Tibial artery (tissue), 4 donors: ENCODE data around the gene CD276.

Experiments
- DNase-seq, 2 donors: peaks; one replicate each; pipeline ENCODE4 v3.0.0-alpha.2; 2019
- H3K27ac ChIP-seq, 2 donors: fragments of 200-600 bp; sonication (generic) in 1 of 2; 1 replicate in 1 of 2; 2 replicates in 1 of 2; pipeline ENCODE4 v1.5.1; 2018 to 2019; ENCODE audit warnings: mild to moderate bottlenecking in 1 of 2
- H3K27me3 ChIP-seq, 2 donors: fragments of 200-600 bp; sonication (generic) in 1 of 2; one replicate each; pipeline versions ENCODE4 v1.5.1 to v1.6.0; 2016 to 2019
- H3K36me3 ChIP-seq, 3 donors: fragments of 200-600 bp; sonication (generic) in 2 of 3; one replicate each; pipeline ENCODE4 v1.5.1; 2016 to 2019; ENCODE audit warnings: mild to moderate bottlenecking in 2 of 3
- H3K4me1 ChIP-seq, 4 donors: fragments of 200-600 bp; sonication (generic) in 2 of 4; 1 replicate in 3 of 4; 2 replicates in 1 of 4; pipeline ENCODE4 v1.5.1; 2016 to 2019
- H3K4me3 ChIP-seq, 2 donors: fragments of 200-600 bp; sonication (generic) in 1 of 2; 1 replicate in 1 of 2; 2 replicates in 1 of 2; pipeline ENCODE4 v1.5.1; 2018 to 2019; ENCODE audit warnings: mild to moderate bottlenecking in 2 of 2
- H3K9me3 ChIP-seq, 3 donors: fragments of 200-600 bp; sonication (generic) in 1 of 3; one replicate each; pipeline ENCODE4 v1.5.1; 2016 to 2019
- CTCF ChIP-seq, 2 experiments: fragments of 200-600 bp in 1 of 2; fragments of 450-650 bp in 1 of 2; IDR thresholded peaks; one replicate each; pipeline ENCODE4 v1.5.1; 2017 to 2019; ENCODE audit warnings: antibody characterized with exemption in 2 of 2, mild to moderate bottlenecking in 1 of 2, moderate library complexity in 1 of 2
- intact Hi-C: fragments of 100-400 bp; cut with DNase I; formaldehyde crosslinking; loops from one replicate; pipeline ENCODE4 v1.15.0; 2023; ENCODE audit warnings: low total_unique reads

The CD276 gene

GRCh38 chr15:73749533-73749932 lies 65.3 kb downstream of the CD276 start:
- no peak for DNase-seq
- Histone ChIP-seq H3K4me3 (no peak overlapping the region), H3K27me3 (peaks cover 0 to 26% of the 10 kb centered on the region in 2 donors), H3K9me3 (no peaks in the 10 kb centered on the region), H3K27ac (no peak overlapping the region), H3K4me1 (peaks cover 0 to 26% (median 15%) of the 10 kb centered on the region in 4 donors), H3K36me3 (no peaks in the 10 kb centered on the region)
- TF ChIP-seq CTCF (IDR thresholded peaks at IDR 0.05), result no peak
- intact Hi-C loops, result no loop called here

DNA sequence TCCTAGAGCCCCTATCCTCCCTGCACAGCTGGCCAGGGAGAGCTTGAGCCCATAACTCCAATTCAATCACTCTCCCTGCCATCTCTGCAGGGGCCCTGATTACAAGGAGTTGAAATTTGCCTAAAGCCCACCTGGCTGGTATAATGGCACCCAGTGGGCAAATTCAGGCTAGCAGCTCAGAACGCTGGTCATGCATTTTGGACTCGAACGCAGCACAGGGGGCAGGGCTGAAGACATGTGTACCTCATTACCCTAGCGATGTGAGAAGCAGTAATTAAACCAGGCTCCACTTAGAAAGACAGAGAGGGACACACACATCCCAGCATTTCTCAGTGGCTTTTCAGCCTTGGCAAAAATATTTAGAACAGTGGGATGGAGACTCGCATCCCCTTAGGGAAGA lies 65.8 kb downstream of the CD276 start:
- no peak overlapping the region for H3K4me3 ChIP-seq
- no peak for TF ChIP-seq CTCF (IDR thresholded peaks at IDR 0.05)
- no peak overlapping the region for H3K27ac ChIP-seq
- H3K4me1 ChIP-seq, result peaks cover 0 to 26% (median 15%) of the 10 kb centered on the region in 4 donors
- no peaks in the 10 kb centered on the region for H3K36me3 ChIP-seq
- no peak for DNase-seq
- peaks cover 0 to 26% of the 10 kb centered on the region in 2 donors for H3K27me3 ChIP-seq
- intact Hi-C loops, result no loop called here
- no peaks in the 10 kb centered on the region for H3K9me3 ChIP-seq

DNA sequence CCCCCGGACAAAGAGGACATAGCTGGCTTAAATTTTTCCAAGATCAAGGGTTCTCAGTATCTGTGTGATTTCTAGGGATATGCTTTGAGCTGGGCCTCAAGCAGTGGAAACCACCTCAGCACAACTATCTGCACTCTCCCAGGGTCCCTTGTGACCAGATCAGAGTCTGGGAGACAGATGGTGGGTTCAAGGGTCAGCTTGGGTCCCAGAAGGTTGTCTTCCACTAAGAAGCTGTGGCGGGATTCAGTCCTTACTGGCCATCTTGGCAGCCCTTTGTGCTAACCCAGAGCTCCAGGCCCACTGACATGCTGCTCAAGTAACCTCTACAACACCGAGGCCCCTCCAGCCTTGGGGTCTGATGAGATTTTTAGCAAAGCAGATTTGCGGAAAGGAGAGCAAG lies 66.3 kb downstream of the CD276 start:
- Histone ChIP-seq H3K9me3 (no peaks in the 10 kb centered on the region), H3K4me1 (peaks cover 0 to 26% (median 15%) of the 10 kb centered on the region in 4 donors), H3K36me3 (no peaks in the 10 kb centered on the region), H3K27ac (no peak overlapping the region), H3K4me3 (no peak overlapping the region), H3K27me3 (peaks cover 0 to 27% of the 10 kb centered on the region in 2 donors)
- no peak for TF ChIP-seq CTCF (IDR thresholded peaks at IDR 0.05)
- intact Hi-C loops, result no loop called here
- DNase-seq, result no peak

GRCh38 chr15:73750951-73751350 lies 66.8 kb downstream of the CD276 start:
- intact Hi-C loops, result no loop called here
- H3K4me1 ChIP-seq, result peaks cover 0 to 26% (median 15%) of the 10 kb centered on the region in 4 donors
- H3K36me3 ChIP-seq, result no peaks in the 10 kb centered on the region
- TF ChIP-seq CTCF (IDR thresholded peaks at IDR 0.05), result no peak
- H3K9me3 ChIP-seq, result no peaks in the 10 kb centered on the region
- no peak for DNase-seq
- peaks cover 0 to 30% of the 10 kb centered on the region in 2 donors for H3K27me3 ChIP-seq
- no peak overlapping the region for H3K27ac ChIP-seq
- H3K4me3 ChIP-seq, result no peak overlapping the region

DNA sequence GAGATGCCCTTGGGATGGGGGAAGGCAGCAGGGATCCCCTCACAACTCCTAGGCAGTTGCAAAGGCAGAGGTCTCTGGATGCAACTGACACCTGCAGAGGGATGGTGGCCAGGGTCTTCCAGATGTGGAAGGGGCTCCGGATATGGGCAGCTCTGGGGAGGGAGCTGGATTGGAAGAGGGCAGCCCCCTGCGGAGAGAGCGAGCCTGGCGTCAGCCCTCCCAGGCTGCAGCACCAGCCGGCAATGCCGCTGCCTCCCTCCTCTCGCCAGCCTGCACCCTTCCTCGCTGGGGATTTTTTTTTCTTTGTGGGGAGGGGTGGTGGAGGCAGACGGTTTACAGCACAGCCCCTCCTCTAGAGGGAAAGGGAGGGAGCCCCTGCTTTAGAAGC lies 67.3 kb downstream of the CD276 start:
- intact Hi-C loops, result no loop called here
- Histone ChIP-seq H3K9me3 (no peaks in the 10 kb centered on the region), H3K27ac (no peak overlapping the region), H3K27me3 (peaks cover 0 to 30% of the 10 kb centered on the region in 2 donors), H3K4me3 (peak overlapping the region; percentile 53 to 60), H3K4me1 (peaks cover 0 to 26% (median 15%) of the 10 kb centered on the region in 4 donors), H3K36me3 (no peaks in the 10 kb centered on the region)
- DNase-seq, result no peak
- TF ChIP-seq CTCF (IDR thresholded peaks at IDR 0.05), result no peak
